ENCODE results near the gene SLC15A4.
"Not testable (repeated sequence)": the region's sequence is repeated elsewhere in the genome, so short reads cannot be mapped to it uniquely, and the experiment has no call there.

SLC15A4 gene

DNA sequence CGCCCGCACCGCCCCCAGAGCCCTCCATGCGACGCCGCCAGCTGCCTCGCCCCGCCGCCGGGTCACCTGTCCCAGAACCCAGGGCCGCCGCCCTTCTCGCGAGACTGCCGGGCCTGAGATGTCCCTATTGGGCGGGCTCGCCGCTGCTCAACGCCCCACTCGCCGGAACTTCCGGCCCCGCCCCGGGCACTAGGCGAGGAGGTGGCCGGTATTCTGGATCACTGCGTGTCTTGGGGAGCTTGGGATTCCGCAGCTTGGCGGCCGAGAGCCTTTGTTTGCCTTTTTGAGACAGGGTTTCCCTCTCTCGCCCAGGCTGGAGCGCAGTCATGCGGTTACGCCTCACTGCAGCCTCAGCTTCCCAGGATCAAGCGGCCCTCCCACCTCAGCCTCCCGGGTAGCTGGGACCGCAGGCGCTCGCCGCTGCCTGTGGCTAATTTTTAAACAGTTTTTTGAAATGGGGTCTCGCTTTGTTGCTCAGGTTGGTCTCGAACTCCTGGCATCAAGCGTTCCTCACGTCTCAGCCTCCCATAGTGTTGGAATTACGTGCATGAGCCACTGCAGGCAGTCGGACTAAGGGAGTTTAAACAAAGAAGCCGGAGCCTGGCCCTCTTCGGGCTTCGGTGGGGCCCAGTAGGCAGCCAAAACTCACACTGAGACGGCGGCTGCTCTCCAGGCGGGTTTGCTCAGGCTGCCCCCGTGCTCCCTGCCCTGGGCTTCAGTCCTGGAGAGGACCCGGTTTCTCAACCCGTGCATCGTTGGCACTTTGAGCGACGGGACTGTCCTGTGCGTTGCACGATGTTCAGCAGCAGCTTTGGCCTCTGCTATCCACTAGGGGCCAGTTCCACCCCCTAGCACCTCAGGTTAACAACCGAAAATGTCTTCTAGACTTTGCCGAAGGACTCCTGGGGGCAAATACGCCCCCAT, at the start of gene SLC15A4:
Gene SLC15A4 (minus strand): TSS at position 43 of the 924 bp plus-strand sequence. CDS start 15 bp downstream, at position 28.
- DNase-seq (ENCODE audit: low spot score) = peak; percentile 90

DNA sequence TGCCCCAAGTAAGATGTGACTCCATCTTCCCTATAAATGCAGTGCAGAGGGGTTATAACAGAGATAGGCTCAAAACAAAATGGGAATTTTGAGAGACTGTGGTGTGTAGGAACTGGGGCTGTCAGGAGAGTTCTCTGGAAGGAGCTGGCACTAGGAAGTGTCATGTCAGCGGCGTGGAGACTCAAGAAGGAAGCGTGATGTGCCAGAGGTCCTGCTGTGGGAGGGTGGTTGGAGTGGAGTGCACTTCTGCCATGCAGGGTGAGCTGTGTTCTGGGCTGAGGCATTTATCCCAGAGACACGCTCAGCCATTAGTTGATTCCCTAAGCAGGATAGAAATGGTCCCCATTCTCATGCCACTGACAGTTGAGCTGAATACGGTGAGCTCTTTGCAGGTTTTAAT, 48.5 kb upstream of the SLC15A4 start:
- no peak for DNase-seq (ENCODE audit: low spot score)

DNA sequence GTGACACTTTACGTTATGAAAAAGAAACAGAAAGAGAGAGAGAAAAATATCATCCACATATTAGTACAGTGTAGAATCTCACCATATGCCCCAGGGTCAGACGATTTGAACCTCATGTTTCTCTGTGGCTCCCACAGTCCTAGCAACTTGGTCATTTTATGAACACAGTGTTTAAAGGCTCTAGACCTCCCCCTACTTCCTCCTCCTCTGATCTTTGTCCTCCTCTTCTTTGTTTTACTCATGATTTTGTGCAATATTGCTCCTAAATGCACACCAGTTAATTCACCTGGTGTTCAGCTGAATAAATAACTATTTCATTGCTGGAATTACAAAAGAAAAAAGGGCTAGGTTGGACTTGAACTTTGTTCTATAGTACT, 47.7 kb upstream of the SLC15A4 start:
- no peak for DNase-seq (ENCODE audit: low spot score)

DNA sequence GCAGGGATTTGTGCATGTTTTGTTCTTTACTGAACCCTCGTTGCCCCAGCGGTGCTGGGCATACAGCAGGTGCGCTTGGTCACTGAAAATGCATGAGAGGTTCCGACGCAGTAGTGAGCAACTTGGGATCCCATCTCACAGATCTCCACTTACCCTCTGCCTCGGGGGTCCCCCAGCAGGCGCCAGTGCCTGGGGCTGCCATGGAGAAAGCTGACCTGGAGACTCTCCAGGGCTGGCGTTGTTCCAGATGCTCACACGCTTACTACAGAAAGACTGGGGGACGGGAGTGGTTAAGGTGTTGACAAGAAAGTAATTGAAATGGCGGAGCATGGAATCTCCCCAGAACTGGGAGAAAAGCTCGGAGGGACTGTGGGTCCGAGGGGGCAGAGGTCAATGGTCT, 43.7 kb upstream of the SLC15A4 start:
- no peak for DNase-seq (ENCODE audit: low spot score)

DNA sequence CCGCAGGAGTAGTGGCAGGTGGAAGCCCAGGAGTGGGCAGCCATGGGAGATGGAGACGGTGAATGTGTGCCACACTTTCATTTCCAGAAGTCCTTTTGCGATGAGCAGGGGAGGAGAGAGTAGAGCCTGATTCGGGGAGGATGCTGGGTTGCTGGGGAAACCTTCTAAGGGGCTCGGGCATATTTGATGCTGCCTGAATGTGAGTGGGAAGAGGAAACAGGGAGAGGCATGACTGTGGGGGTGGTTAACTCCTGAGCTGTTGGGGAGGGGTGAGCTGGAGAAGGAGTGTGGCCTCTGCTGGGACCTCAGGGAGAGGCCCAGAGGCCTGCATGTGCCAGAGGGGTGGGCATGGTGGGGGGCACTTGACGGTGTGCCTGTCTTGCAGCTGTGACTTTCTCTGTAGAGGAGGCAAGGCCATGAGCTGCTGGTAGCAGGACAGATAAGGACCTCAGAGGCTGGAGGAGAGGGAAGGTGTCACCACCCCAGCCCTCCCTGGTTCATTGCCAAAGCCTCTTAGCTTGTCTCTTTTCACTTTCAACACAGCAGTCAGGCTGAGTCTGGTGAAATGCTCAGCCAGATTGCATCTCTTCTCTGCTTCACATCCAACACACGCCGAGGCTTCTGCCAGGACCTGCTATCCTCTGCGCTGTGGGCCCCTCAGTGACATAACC, 40.9 kb upstream of the SLC15A4 start:
- DNase-seq (ENCODE audit: low spot score) = no peak

DNA sequence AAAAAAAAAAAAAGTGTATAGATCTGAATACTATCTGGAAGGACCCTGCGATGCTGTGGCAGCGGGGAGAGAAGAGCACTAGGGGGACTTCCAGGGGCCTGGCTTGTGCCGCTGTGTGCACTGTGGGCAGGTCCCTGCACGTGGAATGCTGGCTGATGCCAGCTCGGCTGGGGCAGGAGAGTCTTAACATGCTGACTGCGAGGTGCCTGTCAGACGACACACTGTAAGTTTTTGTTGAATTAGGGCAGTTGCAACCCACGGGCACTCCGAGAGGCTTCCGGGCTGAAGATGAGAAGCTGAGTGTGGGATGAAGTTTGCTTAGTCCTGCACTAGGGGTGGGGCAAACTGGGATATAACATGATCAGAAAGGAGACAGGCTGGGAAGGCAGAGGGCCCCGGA, 40.2 kb upstream of the SLC15A4 start:
- DNase-seq (ENCODE audit: low spot score) = no peak

DNA sequence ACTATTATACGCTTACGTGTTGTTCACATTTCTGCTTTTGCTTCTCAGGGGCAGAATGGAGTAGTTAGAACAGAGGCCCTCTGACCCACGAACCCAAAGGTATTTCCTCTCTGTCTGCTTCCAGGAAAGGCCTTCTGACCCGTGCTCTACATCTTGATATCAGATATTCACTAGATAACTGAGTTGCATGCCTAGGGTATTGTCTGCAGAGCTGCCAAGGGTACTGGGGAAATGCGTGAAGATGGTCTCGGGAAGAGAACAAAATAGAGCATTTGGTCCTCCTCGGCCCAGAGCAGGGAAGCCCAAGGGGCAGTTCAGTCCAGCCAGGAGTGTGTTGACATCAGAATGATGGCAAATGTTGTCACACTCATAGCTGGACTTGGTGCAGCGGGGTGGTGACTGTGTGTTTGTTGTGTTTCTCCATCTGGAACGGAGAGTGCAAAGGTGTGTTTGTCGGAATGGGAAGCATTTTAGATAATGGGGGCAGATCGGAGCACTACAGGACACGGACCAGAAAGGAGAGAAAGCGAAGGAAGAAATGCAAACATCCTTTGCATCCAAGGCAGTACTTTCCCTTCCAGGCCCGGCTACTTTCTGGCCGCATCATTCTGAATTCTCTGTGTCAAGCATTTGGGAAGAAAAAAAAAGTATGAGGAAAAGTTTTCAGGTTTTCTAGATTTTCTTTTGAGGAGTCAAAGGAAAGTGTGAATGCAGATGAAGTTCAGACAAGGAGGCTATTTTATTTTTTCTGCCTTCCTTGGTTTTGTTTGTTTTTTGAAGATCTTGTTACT, 37.7 kb upstream of the SLC15A4 start:
- no peak for DNase-seq (ENCODE audit: low spot score)

DNA sequence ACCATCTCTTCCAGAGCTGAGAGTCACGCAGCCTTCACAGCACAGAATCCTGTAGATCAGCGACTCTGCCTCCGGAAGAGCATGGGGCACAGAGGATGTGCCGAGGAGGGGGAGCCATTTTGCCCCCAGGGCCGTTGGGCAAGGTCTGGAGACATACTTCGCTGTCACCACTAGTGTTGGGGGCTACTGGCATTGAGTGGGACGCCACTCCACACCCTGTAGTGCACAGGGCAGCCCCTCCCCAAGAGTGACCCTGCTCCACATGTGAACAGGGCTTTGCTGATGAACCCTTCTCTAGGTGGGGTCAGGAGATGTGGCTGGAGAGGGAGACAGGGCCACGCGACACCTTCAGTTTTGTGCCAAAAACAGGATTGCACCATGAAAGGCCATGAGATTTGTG, 35.6 kb upstream of the SLC15A4 start:
- DNase-seq (ENCODE audit: low spot score) = no peak

DNA sequence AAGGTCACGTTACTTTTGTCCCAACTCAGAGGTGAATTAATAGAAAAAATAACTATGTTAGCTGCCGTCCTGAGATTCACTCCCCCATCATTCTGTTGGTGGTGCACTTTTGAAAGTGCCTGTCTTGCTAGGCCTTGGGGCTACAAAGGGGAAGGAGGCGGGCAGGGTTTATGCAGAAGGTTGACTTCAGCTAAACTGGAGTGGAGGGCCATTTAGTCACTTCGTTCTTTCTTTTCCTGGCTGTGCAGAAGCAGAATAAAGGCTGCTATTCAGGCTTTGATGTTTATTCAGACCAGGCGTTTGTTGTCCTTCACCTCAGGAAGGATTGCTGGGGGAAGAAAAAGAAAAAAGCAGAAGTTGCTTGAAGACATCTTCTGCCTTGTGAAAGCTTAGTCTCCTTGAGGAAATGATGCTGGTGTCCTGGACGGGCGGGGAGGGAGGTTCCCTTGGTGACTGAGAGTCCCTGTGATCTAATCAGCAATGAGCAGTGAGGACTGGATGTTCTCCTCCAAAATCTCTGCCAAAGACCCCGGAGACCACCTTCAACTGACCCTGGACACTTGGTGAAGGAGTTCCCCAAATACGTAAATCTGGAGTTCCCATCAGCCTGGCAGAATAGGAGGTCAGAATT, 33.5 kb upstream of the SLC15A4 start:
- peak; percentile 20 for DNase-seq (ENCODE audit: low spot score)

DNA sequence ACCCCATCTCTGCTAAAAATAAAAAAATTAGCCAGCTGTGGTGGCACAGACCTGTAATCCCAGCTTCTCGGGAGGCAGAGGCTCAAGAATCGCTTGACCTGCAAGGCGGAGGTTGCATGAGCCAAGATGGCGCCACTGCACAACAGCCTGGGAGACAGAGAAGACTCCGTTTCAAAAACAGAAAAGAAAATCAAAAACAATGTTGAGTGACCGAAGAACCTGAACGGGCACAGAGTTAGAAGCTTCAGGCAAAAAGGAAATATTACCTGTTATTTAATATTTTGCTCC, 33.0 kb upstream of the SLC15A4 start:
- no peak for DNase-seq (ENCODE audit: low spot score)

DNA sequence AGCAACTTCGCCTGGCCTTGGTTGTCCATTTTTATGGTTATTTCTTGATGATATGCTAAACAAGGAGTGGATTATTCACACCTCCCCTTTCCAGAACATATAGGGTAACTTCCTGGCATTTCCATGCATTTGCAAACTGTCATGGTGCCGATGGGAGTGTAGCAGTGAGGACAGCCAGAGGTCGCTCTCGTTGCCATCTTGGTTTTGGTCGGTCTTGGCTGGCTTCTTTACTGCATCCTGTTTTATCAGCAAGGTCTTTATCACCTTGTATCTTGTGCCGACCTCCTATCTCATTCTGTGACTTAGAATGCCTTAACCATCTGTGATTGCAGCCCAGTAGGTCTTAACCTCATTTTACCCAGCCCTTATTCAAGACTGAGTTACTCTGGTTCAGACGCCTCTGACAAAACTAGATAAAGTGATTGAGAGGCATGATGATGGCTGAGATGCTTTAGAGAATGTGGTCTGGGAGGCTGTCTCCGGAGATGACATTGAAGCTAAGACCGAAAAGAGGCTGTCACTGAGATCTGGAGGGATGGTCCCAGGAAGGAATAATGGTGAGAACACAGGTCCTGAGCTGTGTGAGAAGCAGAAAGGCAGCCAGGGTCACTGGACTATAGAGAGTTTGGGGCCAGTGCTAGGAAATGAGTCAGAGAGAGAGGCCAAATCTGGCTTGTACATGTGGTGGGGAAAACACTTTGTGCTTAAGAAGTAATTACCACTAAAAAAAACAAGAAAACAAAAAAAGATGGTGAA, 32.5 kb upstream of the SLC15A4 start:
- no peak for DNase-seq (ENCODE audit: low spot score)

DNA sequence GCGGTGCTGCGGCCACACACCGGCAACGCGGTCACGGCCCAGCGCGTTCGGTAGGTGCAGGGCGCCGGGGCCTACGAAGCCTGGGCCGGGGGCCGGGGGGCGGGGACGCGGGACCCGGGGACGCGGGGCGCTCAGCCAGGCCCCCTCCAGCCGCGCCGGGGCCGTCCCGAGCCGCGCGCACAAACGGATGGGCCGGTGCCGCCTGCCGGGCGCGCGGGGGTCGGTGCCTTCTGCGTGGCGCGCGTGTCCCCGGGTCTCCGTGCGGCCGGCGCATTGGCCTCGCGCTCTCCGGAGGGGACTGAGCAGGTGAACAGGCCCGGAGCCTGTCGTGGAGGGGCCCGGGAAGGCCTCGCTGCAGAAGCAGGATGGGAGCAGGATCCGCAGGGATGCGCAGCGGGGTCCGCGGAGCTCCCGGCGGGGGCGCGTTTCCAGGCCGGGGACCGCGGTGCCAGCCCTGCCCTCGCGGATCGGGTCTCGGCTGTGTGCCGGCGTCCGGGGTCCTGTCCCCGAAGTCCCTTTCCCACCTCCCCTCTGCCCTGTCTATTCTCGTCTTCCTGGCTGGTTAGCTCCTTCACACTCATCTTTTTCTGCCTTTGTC, 29.9 kb upstream of the SLC15A4 start:
- no peak for DNase-seq (ENCODE audit: low spot score)

DNA sequence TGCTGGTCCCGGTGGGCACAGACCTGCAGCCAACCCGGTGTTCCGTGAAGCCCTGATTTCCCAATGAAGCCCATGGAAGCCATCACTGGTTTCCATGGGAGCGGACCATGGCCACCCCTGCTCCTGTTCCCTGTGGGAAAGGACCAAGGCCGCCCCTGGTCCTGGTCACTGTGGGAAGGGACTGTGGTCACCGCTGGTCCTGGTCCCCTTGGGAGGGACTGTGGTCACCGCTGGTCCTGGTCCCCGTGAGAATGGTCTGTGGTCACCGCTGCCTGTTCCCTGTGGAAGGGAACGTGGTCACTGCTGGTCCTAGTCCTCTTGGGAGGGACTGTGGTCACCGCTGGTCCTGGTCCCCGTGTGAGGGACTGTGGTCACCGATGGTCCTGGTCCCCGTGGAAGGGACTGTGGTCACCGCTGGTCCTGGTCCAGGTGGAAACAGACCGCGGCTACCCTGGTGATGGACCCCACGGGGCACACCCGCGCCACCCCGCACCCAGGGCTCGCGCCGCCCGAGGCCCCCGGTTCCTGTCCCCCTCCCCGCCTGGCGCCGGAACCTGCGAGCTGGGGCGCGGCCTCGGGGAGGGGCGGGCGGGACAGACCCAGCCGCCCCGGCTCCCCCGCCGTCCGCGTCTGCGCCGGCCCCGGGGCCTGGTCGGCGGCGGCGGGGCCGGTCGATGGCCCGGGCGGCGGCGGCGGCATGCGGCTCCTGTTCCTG, 29.3 kb upstream of the SLC15A4 start, which contains the start of gene GLT1D1:
Gene GLT1D1 (plus strand): TSS at position 594 of the 715 bp plus-strand sequence. CDS start 104 bp downstream, at position 698.
- no peak for DNase-seq (ENCODE audit: low spot score)

DNA sequence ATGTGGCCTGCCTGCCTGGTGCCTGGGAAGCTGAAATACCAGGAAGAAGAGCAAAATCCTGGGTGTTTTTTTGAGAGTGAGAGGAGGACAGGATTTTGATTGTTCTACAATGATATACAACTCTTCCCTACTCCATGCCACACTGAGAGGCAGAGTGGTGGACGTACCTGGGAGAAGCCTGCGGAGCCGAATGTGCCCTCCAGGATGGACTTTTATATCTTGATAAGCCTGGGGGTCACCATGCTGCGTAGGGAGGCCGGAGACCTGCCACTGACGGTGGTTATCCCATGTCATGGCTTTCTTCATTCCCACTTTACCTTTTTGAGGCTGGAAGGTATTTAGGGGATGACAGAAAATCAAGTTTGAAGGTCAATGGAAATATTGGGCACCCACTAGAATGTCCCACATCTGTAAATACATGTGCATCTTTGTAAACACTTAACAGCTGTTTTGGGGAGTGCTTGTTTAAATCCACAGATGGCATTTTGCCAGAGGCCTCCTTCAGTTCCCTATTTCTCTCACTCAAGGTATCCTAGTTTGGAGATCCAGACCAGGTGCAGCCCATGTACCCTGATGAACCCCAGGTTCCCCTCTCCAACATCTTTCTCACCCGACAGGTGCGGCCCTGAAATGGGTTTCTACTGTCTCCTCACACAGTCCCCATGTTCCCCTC, 28.4 kb upstream of the SLC15A4 start:
- DNase-seq (ENCODE audit: low spot score) = no peak

DNA sequence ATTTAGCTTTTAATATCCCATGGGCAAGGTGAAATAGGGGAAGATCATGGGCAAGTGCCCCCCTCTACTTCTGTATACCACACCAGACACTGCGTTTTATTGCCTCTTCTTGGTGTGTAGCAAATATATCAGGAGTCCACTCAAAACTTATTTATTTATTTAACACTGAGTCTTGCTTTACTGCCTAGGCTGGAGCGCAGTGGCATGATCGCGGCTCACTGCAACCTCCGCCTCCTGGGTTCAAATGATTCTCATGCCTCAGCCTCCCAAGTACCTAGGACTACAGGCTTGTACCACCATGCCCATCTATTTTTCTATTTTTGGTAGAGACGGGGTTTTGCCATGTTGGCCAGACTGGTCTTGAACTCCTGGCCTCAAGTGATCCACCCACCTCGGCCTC, 27.7 kb upstream of the SLC15A4 start:
- DNase-seq (ENCODE audit: low spot score) = not testable (repeated sequence)

DNA sequence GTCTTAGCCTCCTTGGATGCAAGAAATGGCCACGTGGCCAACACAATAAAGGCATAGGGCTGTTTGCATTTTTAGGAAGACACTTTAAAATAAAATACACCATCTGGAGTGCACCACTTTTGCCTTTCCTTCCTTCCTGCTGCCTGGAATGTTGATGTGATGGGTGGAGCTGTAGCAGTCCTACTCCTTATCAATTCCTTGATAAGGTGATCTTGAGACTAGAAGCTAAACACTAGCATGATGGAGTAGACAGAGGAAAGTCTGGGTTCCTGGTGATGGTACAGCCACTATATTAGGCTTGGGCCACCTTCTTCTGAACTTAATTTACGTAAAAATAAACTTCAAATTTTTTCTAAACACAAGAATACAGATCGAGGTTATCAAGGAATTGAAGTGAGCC, 26.6 kb upstream of the SLC15A4 start:
- no peak for DNase-seq (ENCODE audit: low spot score)

DNA sequence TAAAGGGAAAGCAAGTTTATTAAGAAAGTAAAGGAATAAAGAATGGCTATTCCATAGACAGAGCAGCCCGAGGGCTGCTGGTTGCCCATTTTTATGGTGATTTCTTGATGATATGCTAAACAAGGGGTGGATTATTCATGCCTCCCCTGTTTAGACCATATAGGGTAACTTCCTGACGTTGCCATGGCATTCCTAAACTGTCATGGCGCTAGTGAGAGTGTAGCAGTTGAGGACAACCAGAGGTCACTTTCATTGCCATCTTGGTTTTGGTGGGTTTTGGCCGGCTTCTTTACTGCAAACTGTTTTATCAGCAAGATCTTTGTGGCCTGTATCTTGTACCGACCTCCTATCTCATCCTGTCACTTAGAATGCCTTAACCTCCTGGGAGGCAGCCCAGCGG, 26.0 kb upstream of the SLC15A4 start:
- DNase-seq (ENCODE audit: low spot score) = not testable (repeated sequence)

DNA sequence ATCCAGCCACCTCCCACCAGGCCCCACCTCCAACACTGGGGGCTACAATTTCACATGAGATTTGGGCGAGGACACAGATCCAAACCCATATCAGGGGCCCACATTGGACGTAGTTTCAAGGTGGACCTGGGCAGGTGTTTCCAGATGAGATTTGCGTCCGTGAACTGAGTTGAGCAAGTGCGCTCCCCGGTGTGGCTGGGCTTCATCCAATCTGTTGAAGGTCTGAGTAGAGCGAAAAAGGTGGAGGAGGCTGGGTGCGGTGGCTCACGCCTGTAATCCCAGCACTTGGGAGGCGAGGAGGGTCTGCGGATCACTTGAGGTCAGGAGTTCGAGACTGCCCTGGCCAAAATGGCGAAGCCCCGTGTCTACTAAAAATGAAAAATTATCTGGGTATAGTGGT, 24.6 kb upstream of the SLC15A4 start:
- no peak for DNase-seq (ENCODE audit: low spot score)

DNA sequence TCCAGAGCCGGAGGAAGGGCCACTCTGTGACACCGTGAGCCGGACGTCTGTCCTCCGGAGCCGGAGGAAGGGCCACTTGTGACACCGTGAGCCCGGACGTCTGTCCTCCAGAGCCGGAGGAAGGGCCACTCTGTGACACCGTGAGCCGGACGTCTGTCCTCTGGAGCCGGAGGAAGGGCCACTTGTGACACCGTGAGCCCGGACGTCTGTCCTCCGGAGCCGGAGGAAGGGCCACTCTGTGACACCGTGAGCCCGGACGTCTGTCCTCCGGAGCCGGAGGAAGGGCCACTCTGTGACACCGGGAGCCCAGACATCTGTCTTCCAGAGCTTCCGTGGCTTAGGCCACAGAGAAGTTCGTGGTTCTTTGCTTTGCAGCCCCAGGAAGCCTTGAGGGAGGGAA, 22.9 kb upstream of the SLC15A4 start:
- not testable (repeated sequence) for DNase-seq (ENCODE audit: low spot score)
